GM21786 (cell line): ENCODE data around the gene OMD.
"Not testable (repeated sequence)": the region's sequence is repeated elsewhere in the genome, so short reads cannot be mapped to it uniquely, and the experiment has no call there.

Experiments used
- ATAC-seq: cut with Tn5 transposase; IDR thresholded peaks from one replicate; pipeline ENCODE4 v1.9.1; 2021; ENCODE audit not compliant: unreplicated experiment

Gene OMD

GRCh38 chr9:92414566-92414965, 9.7 kb downstream of the OMD start:
- no peak for ATAC-seq

GRCh38 chr9:92411157-92411556, 13.1 kb downstream of the OMD start:
- ATAC-seq, result not testable (repeated sequence)

- no peak for ATAC-seq
Observed at GRCh38 chr9:92408747-92409478, 15.4 kb downstream of the OMD start.

GRCh38 chr9:92407818-92408217, 16.5 kb downstream of the OMD start:
- ATAC-seq, result no peak

GRCh38 chr9:92406477-92406876, 17.8 kb downstream of the OMD start:
- peak; percentile 79 for ATAC-seq

- ATAC-seq, result no peak
Observed at GRCh38 chr9:92405818-92406217, 18.5 kb downstream of the OMD start.

- ATAC-seq, result no peak
Observed at GRCh38 chr9:92404042-92404836, 20.0 kb downstream of the OMD start, which contains the start of gene OGN. OGN (minus strand) TSS chr9:92404578; CDS start chr9:92403407, 1,171 bp downstream.

- no peak for ATAC-seq
Observed at GRCh38 chr9:92402826-92403745, 21.2 kb downstream of the OMD start.

- ATAC-seq, result no peak
Observed at GRCh38 chr9:92402360-92402759, 21.9 kb downstream of the OMD start.

- ATAC-seq, result no peak
Observed at GRCh38 chr9:92397853-92398252, 26.4 kb downstream of the OMD start.

GRCh38 chr9:92395617-92396016, 28.7 kb downstream of the OMD start:
- ATAC-seq, result no peak

GRCh38 chr9:92393686-92394085, 30.6 kb downstream of the OMD start:
- ATAC-seq, result no peak

GRCh38 chr9:92392690-92393089, 31.6 kb downstream of the OMD start:
- no peak for ATAC-seq

- ATAC-seq, result no peak
Observed at GRCh38 chr9:92385953-92386352, 38.3 kb downstream of the OMD start.

- no peak for ATAC-seq
Observed at GRCh38 chr9:92385477-92385876, 38.8 kb downstream of the OMD start.

- no peak for ATAC-seq
Observed at GRCh38 chr9:92385001-92385400, 39.3 kb downstream of the OMD start.

- ATAC-seq, result no peak
Observed at GRCh38 chr9:92384375-92384774, 39.9 kb downstream of the OMD start.

- no peak for ATAC-seq
Observed at GRCh38 chr9:92381775-92382174, 42.5 kb downstream of the OMD start.

GRCh38 chr9:92380603-92381002, 43.7 kb downstream of the OMD start:
- no peak for ATAC-seq

- no peak for ATAC-seq
Observed at GRCh38 chr9:92378865-92379560, 45.3 kb downstream of the OMD start.

- no peak for ATAC-seq
Observed at GRCh38 chr9:92377876-92378275, 46.4 kb downstream of the OMD start.
